ENCODE results near the gene SPRED1.

- TF ChIP-seq CTCF (IDR thresholded peaks at IDR 0.05), result no peak
- TF ChIP-seq ZFX (IDR thresholded peaks at IDR 0.05; ENCODE audit: borderline replicate concordance), result no peak
These were observed 96.6 kb downstream of the SPRED1 start for GRCh38 chr15:38349251-38349650.

Measured in 22Rv1 (cell line).